ENCODE results near the gene SNRNP70. TPM values are rescaled to one million over a fixed set of nuclear protein-coding genes. Genes with fewer than 3 reads are reported as not detected.
"Not testable (repeated sequence)": the region's sequence is repeated elsewhere in the genome, so short reads cannot be mapped to it uniquely, and the experiment has no call there.

Gene SNRNP70
- 166 TPM for total RNA-seq
- 191 TPM for polyA plus RNA-seq

- DNase-seq (ENCODE audit: extremely low spot score), result peak; percentile 99
- Histone ChIP-seq H3K4me1 (ENCODE audit: insufficient read depth) (no peaks in the 10 kb centered on the region), H3K4me3 (ENCODE audit: low read depth, low read length) (peak within 1 kb of the TSS; percentile 86), H3K27ac (ENCODE audit: low read depth) (peak within 1 kb of the TSS; percentile 88), H3K36me3 (ENCODE audit: insufficient read depth) (no peaks in the 10 kb centered on the region)
- under 1% methylated on average over 89 of the region's 89 CpGs for WGBS
These were observed at the start of gene SNRNP70 for GRCh38 chr19:49085020-49085867. SNRNP70 (plus strand) TSS chr19:49085451; CDS start chr19:49086415, 964 bp downstream.

GRCh38 chr19:49036815-49037214 is 48.4 kb upstream of the SNRNP70 start, which contains the start of gene CGB1:
CGB1 (minus strand) TSS chr19:49036895; CDS start chr19:49036711, 184 bp downstream.
- DNase-seq (ENCODE audit: extremely low spot score); H3K4me3 ChIP-seq (ENCODE audit: low read depth, low read length); H3K27ac ChIP-seq (ENCODE audit: low read depth); H3K36me3 ChIP-seq (ENCODE audit: insufficient read depth); H3K4me1 ChIP-seq (ENCODE audit: insufficient read depth): not testable (repeated sequence)
- WGBS, result 50% methylated on average over 18 of the region's 18 CpGs

GRCh38 chr19:49038111-49038510 is 47.1 kb upstream of the SNRNP70 start:
- WGBS, result 87% methylated on average over 8 of the region's 8 CpGs
- not testable (repeated sequence) for H3K4me1 ChIP-seq (ENCODE audit: insufficient read depth); H3K4me3 ChIP-seq (ENCODE audit: low read depth, low read length); H3K27ac ChIP-seq (ENCODE audit: low read depth); DNase-seq (ENCODE audit: extremely low spot score); H3K36me3 ChIP-seq (ENCODE audit: insufficient read depth)

- not testable (repeated sequence) for H3K36me3 ChIP-seq (ENCODE audit: insufficient read depth); H3K4me1 ChIP-seq (ENCODE audit: insufficient read depth)
- 84% methylated on average over 26 of the region's 26 CpGs for WGBS
These were observed 46.5 kb upstream of the SNRNP70 start for GRCh38 chr19:49038557-49039276.

GRCh38 chr19:49039736-49040135 is 45.5 kb upstream of the SNRNP70 start:
- H3K4me3 ChIP-seq (ENCODE audit: low read depth, low read length); DNase-seq (ENCODE audit: extremely low spot score); H3K36me3 ChIP-seq (ENCODE audit: insufficient read depth); H3K27ac ChIP-seq (ENCODE audit: low read depth); H3K4me1 ChIP-seq (ENCODE audit: insufficient read depth): not testable (repeated sequence)
- 67% methylated on average over 8 of the region's 9 CpGs for WGBS

More at GRCh38 chr19:49038557-49039276, 46.5 kb upstream of the SNRNP70 start:
- H3K4me3 ChIP-seq (ENCODE audit: low read depth, low read length); DNase-seq (ENCODE audit: extremely low spot score); H3K27ac ChIP-seq (ENCODE audit: low read depth): not testable (repeated sequence)

- no peaks in the 10 kb centered on the region for H3K36me3 ChIP-seq (ENCODE audit: insufficient read depth)
- no peaks in the 10 kb centered on the region for H3K4me1 ChIP-seq (ENCODE audit: insufficient read depth)
- 74% methylated on average over 17 of the region's 17 CpGs for WGBS
- DNase-seq (ENCODE audit: extremely low spot score), result no peak
- H3K27ac ChIP-seq (ENCODE audit: low read depth), result no peak overlapping the region
- H3K4me3 ChIP-seq (ENCODE audit: low read depth, low read length), result no peak overlapping the region
These were observed 43.1 kb upstream of the SNRNP70 start for GRCh38 chr19:49042177-49042576.

- not testable (repeated sequence) for H3K4me1 ChIP-seq (ENCODE audit: insufficient read depth); H3K36me3 ChIP-seq (ENCODE audit: insufficient read depth); H3K27ac ChIP-seq (ENCODE audit: low read depth); H3K4me3 ChIP-seq (ENCODE audit: low read depth, low read length); DNase-seq (ENCODE audit: extremely low spot score)
- WGBS, result 88% methylated on average over 3 of the region's 4 CpGs
These were observed 42.6 kb upstream of the SNRNP70 start for GRCh38 chr19:49042666-49043065.

- WGBS, result 64% methylated on average over 15 of the region's 15 CpGs
- H3K4me3 ChIP-seq (ENCODE audit: low read depth, low read length); H3K36me3 ChIP-seq (ENCODE audit: insufficient read depth); H3K4me1 ChIP-seq (ENCODE audit: insufficient read depth); H3K27ac ChIP-seq (ENCODE audit: low read depth); DNase-seq (ENCODE audit: extremely low spot score): not testable (repeated sequence)
These were observed 41.7 kb upstream of the SNRNP70 start, which contains the start of gene CGB5 for GRCh38 chr19:49043548-49043947. CGB5 (plus strand) TSS chr19:49043848; CDS start chr19:49044210, 362 bp downstream.

- 64% methylated on average over 10 of the region's 12 CpGs for WGBS
- not testable (repeated sequence) for H3K27ac ChIP-seq (ENCODE audit: low read depth); H3K36me3 ChIP-seq (ENCODE audit: insufficient read depth)
These were observed 36.2 kb upstream of the SNRNP70 start, which contains the start of gene CGB8 for GRCh38 chr19:49049011-49049410. CGB8 (minus strand) TSS chr19:49049111; CDS start chr19:49048739, 372 bp downstream.

GRCh38 chr19:49049834-49050233 is 35.4 kb upstream of the SNRNP70 start:
- H3K4me3 ChIP-seq (ENCODE audit: low read depth, low read length); DNase-seq (ENCODE audit: extremely low spot score); H3K36me3 ChIP-seq (ENCODE audit: insufficient read depth); H3K4me1 ChIP-seq (ENCODE audit: insufficient read depth); H3K27ac ChIP-seq (ENCODE audit: low read depth): not testable (repeated sequence)
- 82% methylated on average over 3 of the region's 4 CpGs for WGBS

More at GRCh38 chr19:49049011-49049410, 36.2 kb upstream of the SNRNP70 start, which contains the start of gene CGB8:
- DNase-seq (ENCODE audit: extremely low spot score); H3K4me1 ChIP-seq (ENCODE audit: insufficient read depth); H3K4me3 ChIP-seq (ENCODE audit: low read depth, low read length): not testable (repeated sequence)

GRCh38 chr19:49050376-49051033 is 34.7 kb upstream of the SNRNP70 start:
- H3K4me3 ChIP-seq (ENCODE audit: low read depth, low read length); H3K36me3 ChIP-seq (ENCODE audit: insufficient read depth); H3K4me1 ChIP-seq (ENCODE audit: insufficient read depth); DNase-seq (ENCODE audit: extremely low spot score); H3K27ac ChIP-seq (ENCODE audit: low read depth): not testable (repeated sequence)
- 72% methylated on average over 24 of the region's 24 CpGs for WGBS

GRCh38 chr19:49056101-49056901 is 28.9 kb upstream of the SNRNP70 start:
- H3K27ac ChIP-seq (ENCODE audit: low read depth), result no peak overlapping the region
- no peaks in the 10 kb centered on the region for H3K4me1 ChIP-seq (ENCODE audit: insufficient read depth)
- under 1% methylated on average over 63 of the region's 63 CpGs for WGBS
- H3K36me3 ChIP-seq (ENCODE audit: insufficient read depth), result no peaks in the 10 kb centered on the region
- no peak for DNase-seq (ENCODE audit: extremely low spot score)
- peak overlapping the region; percentile 46 for H3K4me3 ChIP-seq (ENCODE audit: low read depth, low read length)

Data from urinary bladder (tissue), 4 donors.